CD1c-positive myeloid dendritic cell (primary cell): ENCODE measurements around the gene BFSP1.

Experiments used
- DNase-seq: peaks from one replicate; pipeline ENCODE4 v3.0.0-alpha.2; 2016; ENCODE audit errors: extremely low spot score

BFSP1 gene

DNA sequence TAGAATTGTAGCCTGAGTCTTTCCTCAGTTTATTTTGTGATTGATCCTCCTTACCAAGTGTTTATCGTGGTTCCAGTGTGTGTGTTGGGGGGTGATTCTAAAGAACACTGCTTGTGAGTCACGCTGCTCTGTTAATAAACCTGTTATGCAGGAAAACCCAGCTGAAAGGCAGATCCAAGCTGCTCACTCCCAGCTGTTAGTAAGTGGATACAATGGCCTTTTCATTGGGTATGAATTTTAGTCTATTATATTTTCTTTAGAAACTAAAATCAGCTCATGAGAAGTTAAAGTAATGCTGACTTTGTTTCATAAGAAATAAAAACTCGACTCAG is 26.5 kb upstream of the BFSP1 start:
- DNase-seq = no peak

DNA sequence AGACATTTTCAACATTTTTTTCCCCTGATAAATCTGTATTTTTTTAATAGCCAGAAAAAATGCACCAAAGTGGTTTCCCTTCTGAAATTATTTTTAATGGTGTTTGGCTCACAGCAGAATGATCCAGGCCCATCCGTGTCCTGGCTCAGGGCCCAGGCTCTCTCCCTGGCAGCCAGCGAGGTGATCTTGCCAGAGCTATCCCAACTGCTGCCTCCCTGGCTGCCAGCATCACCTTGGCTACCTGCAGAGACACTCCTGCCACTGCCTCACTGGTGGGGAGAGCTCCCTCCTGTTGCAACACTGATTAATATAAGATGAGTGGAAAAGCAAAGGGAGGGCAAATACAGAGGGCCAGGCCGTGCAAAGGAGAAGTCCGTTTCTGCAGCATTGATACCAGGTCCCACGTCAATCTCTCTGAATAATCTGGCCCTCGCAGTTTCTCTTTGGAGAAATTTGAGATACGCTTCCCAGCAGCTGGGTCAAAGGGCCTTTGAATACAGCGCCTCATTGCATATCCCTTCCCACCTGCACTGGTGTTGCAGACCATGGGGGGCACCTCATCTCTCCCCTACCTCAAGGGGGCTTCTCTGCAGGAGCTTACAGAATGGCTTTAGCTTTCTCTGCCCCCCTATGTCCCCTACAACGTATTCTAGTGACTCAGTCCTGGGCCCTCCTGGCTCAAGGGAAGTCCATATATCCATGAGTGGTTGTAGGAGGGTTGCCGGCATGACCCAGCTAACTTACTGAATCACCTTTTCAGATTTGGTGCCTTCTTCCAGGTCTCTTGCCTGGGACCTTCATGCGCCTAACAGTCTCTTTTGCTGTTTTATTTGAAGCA is 25.9 kb upstream of the BFSP1 start:
- no peak for DNase-seq

DNA sequence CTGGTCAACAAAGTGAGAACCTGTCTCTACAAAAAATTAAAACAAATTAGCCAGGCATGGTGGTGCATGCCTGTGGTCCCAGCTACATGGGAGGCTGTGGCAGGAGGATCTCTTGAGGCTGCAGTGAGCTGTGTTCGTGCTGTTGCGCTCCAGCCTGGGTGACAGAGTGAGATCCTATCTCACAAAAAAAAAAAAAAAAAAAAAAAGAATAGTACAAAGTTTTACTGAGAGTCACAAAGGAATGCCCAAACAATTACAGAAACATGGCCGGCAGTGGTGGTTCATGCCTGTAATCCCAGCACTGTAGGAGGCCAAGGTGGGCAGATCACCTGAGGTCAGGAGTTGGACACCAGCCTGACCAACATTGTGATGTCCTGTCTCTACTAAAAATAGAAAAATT is 23.9 kb upstream of the BFSP1 start:
- no peak for DNase-seq

DNA sequence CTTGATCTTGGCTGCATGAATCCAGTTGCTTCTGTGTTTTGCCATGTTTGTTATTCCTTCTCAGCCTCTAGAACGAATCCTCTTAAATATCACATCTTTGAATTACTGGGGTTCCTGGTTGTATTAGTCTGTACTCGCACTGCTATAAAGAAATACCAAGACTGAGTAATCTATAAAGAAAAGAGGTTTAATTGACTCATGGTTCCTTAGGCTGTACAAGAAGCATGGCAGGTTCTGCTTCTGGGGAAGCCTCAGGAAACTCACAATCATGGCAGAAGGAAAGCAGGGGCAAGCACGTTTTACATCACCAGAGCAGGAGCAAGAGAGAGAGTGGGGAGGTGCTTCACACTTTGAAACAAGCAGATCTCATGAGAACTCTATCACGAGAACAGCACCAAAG is 18.0 kb upstream of the BFSP1 start:
- no peak for DNase-seq

DNA sequence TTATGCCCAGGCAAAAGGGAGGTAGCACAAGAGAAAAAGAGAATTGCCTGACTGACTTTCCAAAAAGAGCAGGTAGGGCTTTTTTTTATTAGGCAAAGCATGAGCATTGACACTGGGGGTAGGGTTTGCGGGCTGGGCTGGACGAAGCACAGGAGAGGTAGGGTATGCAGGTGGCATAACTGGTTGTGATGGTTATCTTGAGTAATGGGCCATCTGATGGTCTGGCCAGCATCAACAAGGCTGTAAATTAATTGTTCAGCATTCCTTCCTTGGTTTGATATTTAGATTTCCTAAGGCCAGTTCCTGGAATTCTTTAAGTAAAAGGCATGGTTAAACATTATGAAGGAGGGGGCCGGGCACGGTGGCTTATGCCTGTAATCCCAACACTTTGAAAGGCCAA is 13.9 kb upstream of the BFSP1 start:
- no peak for DNase-seq

DNA sequence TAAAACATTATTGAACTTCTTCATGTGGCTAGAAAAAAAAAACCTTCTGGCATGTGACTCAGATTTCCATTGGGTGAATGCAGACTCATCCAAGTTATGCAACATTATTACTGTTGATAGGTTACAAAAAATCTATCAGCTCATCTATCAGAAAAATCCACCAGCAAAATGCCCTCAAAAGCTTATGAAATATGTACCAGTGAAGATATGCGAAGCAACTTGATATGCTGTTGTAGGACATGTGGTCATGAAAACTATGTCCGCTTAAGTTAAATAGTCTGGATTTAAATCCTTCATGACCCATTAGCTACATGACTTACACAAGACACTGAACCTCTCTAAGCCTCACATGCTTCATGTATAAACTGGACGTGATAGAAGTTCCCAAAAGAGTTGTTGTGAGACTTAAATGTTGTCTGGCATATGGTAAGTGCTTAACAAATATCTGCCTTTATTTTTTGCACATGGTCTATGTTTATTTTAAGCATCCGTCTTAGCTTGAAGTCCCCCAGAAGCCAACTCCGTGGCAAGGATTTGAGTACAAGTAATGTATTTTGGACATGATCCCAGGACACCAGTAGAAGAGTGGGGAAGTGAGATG is 12.5 kb upstream of the BFSP1 start:
- DNase-seq = no peak

DNA sequence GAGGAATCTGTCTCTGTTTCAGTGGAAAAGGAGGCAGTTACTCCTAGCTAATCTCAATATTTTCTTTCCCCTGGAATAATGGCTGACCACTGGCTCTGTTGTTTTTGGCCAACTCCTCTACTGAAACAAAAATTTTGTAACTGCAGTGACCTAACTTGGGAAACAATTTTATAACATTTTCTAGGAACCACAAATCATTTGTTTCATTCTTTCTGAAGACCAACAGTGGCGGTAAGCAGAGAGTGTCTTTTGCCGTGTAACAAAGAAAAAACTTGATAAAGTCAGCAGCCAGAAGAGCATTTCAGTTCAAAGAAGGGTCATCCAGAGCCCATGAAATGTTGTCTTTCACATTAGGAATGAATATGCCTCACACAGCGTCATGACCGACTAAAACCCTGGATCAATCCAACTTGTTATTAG is 11.8 kb upstream of the BFSP1 start:
- no peak for DNase-seq

DNA sequence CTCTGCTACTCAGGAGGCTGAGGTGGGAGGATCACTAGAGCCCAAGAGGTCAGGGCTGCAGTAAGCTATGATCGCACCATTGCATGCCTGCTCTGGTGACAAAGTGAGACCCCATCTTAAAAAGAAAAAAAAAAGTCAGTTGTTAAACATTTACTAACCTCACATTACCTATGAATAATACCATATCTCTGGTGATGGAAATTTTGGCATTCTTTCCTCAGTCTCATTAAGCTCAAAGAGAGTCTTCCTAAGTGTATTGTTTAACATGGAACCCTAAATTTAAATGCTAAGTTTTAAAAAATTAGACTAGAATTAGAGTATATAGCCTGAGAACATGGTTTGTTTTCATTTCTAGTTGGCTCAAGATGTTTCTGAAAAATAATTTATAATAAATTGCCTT is 11.3 kb upstream of the BFSP1 start:
- no peak for DNase-seq

DNA sequence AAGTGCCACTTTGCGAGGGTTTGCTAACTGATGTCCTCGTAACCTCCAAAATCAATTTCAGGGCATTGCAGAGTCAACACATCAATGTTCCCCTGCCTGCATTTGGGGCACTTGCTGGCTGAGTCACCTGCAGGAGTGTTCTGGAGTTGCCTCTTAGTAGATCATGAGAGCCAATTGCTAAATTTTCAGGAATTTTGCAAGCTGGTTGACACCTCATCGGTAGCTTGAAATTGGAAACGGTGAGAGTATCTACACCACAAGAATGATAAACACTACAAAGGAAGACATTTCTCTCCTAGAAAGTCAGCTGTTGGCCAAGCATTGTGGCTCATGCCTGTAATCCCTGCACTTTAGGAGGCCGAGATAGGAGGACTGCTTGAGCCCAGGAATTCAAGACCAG is 10.8 kb upstream of the BFSP1 start:
- no peak for DNase-seq

DNA sequence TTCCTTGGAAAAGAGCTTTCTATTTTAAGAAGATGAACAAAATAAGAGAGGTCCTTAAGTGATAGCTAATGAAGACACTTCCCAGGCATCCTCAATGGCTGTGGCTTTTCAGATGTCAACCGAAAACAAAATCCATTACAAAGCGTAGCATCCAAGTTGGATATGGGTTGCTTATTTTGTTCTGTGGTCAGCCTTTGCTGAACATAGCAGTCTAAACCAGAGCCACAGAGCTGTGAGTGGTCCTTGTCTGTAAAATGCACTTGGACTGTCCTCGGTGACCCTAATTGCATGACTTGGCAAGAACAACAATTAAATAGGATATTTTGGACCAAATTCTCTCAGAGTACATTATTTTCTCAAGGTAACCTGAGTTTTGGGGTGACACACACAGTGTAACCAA is 10.4 kb upstream of the BFSP1 start:
- DNase-seq = no peak

DNA sequence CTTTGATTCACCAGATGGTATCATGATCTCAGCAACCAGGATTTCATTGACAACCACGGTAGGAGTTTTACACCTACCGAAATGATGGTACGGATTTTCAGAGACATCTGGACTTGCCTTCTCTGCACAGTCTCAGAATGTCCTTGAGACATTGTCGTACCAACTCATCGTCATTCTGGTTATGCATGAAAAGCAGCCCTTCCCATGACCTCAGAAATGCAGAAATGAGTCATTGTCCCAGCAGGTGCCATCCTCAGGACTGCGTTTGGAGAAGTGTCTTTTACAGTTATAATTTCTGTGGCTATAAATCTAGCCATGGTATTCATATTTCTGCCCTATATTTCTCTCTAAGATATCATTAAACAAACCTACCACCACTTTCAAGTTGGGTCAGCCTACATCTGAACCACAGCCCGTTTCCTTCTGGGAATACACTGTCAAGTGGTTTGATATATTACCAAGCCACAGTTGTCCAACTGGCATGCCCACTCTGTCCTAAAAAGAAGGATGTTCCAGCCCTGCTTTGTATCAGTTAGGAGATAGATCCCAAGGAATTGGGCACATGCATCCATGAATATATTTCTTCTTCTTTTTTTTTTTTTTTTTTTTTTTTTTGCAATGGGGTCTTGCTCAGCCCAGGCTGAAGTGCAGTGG is 7.5 kb upstream of the BFSP1 start:
- peak; percentile 39 for DNase-seq

DNA sequence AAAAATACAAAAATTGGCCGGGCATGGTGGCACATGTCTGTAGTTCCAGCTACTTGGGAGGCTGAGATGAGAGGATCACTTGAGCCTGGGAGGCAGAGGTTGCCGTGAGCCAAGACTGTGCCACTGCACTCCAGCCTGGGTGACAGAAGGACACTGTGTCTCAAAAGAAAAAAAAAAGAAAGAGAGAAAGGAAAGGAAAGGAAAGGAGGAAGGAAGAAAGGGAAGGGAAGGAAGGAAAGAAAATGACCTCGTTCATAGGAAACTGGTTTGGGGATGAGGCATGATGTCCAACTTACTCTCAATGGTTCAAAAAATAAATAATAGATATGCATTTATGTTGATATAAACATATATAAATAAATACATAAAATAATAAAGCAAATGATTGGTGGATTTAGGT is 6.8 kb upstream of the BFSP1 start:
- no peak for DNase-seq

DNA sequence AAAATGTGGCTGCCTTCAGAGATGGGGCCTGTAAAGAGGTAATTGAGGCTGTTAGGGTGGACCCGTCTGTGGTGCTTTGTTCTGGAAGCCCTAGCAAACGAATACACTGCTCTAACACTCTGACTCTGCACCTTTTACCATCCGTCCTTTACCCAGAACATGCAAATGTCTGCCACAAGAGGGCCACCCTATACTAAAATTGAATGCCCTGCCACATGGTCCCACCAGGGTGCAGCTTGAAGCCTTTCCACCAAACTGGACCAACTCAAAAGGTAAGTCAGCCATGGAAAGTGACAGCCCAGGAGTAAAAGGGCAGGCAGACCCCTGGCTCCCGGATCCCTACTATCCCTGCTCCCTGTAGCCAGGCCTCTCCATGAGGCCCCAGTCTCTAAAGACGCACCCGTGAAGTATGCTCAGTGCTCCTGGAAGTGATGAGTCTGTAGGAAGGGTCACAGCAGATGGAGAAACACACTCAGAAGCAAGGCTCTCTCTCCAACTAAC is 5.8 kb upstream of the BFSP1 start:
- peak; percentile 78 for DNase-seq

DNA sequence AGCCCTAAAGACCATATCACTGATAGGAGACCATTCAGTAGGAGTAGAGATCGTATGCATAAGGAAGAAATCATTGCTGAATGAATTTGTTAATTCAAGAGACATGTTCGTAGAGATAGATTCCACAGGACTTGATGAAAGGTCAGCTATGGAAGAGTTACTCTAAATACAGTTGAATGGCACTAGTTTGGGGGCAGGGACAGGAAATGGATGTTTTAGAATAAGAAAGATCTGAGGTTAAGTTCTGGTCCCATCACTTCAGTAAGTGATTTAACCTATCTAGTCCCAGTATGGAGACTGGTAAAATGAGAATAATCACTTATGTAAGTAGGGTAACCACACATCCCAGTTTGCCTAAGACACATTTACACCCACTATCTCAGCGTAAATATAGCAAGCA is 2.9 kb upstream of the BFSP1 start:
- no peak for DNase-seq

DNA sequence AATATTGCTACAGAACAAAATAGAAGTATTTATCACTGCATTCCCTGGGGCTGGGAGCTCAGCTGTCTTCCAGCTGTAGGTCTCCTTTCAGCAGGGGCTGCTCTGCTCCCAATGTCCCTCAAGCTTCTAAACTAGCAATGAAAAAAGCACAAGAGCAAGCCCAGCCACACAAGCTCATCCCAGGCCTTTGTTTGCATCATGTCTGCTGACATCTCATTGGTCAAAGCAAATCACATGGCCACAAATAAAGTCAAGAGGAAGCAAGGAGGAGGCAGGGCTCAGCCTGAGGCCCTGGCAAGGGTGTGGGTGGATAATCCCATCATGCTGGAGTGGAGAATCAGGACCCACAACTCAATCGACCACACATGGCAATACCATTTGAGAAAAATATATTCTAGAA is 2.2 kb upstream of the BFSP1 start:
- DNase-seq = peak; percentile 59

DNA sequence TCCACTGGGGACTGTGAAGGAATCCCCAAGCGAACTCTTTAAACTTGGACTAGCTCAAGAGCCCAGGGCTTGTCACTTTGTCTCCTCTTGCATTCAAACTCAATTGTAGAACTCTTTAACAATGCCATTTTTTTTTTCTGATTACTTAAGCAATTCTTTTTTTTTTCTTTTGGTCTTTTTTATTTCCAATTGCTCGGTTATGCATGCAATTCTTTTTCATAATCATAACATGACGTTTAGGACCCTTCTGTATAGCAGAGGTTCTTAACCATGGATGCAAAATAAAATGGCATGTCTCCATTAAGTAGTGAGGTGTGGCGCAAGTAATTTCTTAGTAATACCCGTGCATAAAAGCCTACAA is 466 bp upstream of the BFSP1 start:
- no peak for DNase-seq

DNA sequence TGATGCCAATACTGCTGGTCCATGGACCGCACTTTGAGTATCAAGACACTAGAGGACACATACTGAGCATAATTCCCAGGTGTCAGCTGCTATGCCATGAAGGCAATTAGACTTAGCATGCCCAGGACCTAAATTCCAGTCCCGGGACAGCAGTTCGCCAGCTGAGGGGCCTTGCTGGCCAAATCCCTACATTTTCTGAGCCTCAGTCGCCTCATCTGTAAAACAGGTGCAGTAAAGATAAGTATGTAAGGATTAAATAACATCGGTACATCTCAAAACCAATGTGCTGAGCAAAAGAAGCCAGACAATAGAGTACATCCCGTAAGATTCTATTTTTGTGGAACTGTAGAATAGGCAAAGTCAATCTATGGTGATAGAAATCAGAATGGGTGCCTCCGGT is 1.0 kb downstream of the BFSP1 start:
- DNase-seq = no peak

DNA sequence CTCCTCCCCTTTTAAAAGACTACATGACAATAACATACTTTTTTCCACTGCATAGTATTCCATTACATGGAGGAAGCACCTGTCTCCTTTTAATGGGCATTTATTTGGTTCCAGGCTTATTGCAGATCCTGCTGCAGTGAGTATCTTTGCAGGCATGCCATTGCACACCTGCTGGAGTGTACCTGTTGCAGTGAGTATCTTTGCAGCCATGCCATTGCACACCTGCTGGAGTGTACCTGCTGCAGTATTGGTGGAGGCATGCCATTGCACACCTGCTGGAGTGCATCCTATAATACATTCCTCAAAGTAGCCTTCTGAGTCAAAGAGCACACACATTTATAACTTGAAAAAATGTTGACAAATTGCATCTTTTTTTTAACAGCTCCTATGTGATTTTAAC is 1.6 kb downstream of the BFSP1 start:
- no peak for DNase-seq

DNA sequence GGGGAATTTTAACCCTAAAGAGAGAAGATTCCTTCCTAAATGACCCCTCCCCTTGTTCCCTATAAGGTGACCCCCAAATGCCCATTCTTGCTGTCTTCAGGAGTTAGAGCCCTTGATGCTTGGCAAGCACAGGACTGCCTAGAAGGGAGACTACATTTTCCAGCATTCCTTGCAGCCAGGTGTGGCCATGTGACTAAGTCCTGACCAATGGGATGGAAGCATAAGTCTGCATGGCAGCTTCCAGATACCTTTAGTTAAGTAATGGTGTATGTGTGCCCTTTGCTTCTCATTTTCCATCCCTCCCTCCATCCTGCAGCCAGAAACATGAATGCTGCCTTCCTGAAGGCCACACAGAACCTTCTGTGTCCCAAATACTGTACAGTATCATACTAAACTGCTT is 5.5 kb downstream of the BFSP1 start:
- no peak for DNase-seq

DNA sequence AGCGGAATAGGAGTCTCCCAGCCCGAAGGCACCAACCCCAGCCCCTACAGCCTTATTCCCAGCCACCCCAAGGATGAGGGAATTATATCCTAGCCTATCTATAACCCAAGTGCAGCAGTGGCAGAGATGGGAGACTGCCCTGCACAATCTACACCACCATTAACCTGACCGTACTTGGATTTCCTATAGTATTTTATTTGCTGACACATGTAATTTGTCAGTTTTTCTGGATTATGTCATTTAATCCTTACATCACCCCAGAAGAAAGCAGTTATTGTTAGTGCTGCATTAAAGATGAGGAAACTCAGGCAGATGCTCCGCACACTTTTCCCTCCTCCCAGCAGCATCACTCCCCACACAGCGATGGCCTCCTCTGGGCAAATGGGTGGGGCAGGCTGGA is 6.0 kb downstream of the BFSP1 start:
- DNase-seq = no peak

DNA sequence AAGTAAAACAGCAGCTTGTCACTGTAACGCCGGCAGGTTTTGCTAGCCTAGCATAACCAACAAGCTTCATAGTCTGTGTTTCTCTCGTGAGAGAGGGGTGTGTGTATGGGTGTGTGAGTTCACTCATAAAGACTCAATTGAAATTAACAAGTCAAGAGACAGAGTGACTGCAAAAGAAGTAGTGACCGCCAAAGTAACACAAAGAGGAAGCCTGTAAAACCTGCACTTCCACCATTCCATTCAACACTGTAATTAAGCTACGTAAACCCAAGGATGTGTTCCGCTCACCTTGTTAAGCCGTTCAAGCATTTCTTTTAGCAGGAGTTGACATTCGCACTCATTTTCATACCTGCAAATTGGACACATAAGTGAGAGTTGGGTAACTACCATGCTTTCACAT is 6.6 kb downstream of the BFSP1 start:
- no peak for DNase-seq

DNA sequence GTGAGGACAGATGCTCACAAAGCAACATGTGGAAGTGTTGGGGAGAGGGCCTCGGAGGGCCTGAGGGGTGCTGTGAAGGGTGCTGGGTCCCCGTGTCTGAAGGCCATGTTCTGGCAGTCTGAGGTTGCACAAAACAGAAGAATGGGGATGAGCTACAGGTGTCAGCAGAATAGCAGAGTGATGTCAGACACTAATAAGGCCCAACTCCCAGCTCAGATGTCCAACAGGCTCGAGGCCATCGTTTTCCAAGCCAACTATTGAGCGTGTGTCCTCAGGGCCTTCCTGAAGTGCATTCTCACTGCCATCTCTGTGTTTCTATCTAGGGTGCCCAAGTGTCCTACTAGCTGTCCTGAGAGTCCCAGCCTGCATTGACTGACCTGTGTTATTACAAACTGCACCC is 7.9 kb downstream of the BFSP1 start:
- DNase-seq = no peak

DNA sequence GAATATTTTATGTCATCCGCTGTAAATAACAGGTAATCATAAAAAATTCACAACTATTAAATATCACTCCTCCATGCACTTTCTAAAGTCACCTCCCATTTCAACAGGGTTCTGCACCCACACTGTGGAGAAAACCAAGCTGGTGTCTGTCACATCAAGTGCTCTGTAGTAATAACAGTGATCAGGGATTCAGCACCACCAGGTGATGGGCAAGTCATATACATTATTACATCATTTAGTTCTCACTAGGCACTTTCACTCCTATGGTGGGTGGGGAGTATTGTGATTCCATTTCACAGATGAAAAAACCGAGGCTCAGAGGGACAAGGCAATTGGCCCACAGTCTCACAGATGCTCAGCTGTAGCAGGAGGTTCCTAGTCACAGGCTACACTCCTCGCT is 8.7 kb downstream of the BFSP1 start:
- no peak for DNase-seq
